M059J (cell line): Measurements from ENCODE around the gene SPANXD. TPM values are rescaled to one million over a fixed set of nuclear protein-coding genes. Genes with fewer than 3 reads are reported as not detected.
"Not testable (repeated sequence)": the region's sequence is repeated elsewhere in the genome, so short reads cannot be mapped to it uniquely, and the experiment has no call there.

ENCODE experiments used
- DNase-seq: peaks from one replicate; pipeline ENCODE4 v3.0.0-alpha.2; 2012; ENCODE audit warnings: low read depth
- total RNA-seq: library from RNA; depleted of rRNA; stranded (reverse); fragments of >200 nt; shearing (Covaris generic); gene quantifications from 2 replicates; pipeline ENCODE4 v1.2.3, GENCODE V29; 2014; rRNA removed

The SPANXD gene
- 175 and 210 TPM in 2 replicates for total RNA-seq

GRCh38 chrX:141698639-141699038, at the start of gene SPANXD:
SPANXD (minus strand) TSS chrX:141698739; CDS start chrX:141698405, 334 bp downstream.
- DNase-seq = not testable (repeated sequence)

GRCh38 chrX:141742666-141743065, 44.1 kb upstream of the SPANXD start:
- no peak for DNase-seq

- no peak for DNase-seq
Measured at GRCh38 chrX:141736656-141737055, 38.1 kb upstream of the SPANXD start.

GRCh38 chrX:141733371-141733770, 34.8 kb upstream of the SPANXD start:
- DNase-seq = peak; percentile 18

GRCh38 chrX:141732031-141732430, 33.5 kb upstream of the SPANXD start:
- no peak for DNase-seq

- peak; percentile 12 for DNase-seq
Measured at GRCh38 chrX:141724186-141724585, 25.6 kb upstream of the SPANXD start.

GRCh38 chrX:141714680-141715079, 16.1 kb upstream of the SPANXD start:
- DNase-seq = no peak

- peak; percentile 92 for DNase-seq
Measured at GRCh38 chrX:141701072-141701471, 2.5 kb upstream of the SPANXD start.

GRCh38 chrX:141673946-141674345, 24.6 kb downstream of the SPANXD start:
- DNase-seq = no peak

GRCh38 chrX:141669689-141670088, 28.9 kb downstream of the SPANXD start:
- peak; percentile 42 for DNase-seq

- DNase-seq = peak; percentile 12
Measured at GRCh38 chrX:141668371-141668770, 30.2 kb downstream of the SPANXD start.

- DNase-seq = no peak
Measured at GRCh38 chrX:141662781-141663180, 35.8 kb downstream of the SPANXD start.

- peak; percentile 56 for DNase-seq
Measured at GRCh38 chrX:141652286-141652685, 46.3 kb downstream of the SPANXD start.

Other genes with a start within 250 kb of the SPANXD start
- gene SPANXA1, start 114.0 kb downstream of the SPANXD start, total RNA-seq = not detected in 2 replicates
- 157 and 162 TPM in 2 replicates for gene SPANXA2, start 109.0 kb downstream of the SPANXD start, total RNA-seq
- 0.57 and 0.76 TPM in 2 replicates for gene MAGEC3, start 139.6 kb upstream of the SPANXD start, total RNA-seq
- 0.79 and 2.0 TPM in 2 replicates for gene MAGEC1, start 205.2 kb upstream of the SPANXD start, total RNA-seq